B cell (primary cell): ENCODE results near the gene SERGEF. TPM values are rescaled to one million over a fixed set of nuclear protein-coding genes. Genes with fewer than 3 reads are reported as not detected.

Experiments used
- ATAC-seq: fragments of 200-7000 bp; cut with Tn5 transposase; one replicate; pipeline ENCODE4 v1.10.0; 2021; ENCODE audit warnings: low read depth, mild to moderate bottlenecking, moderate number of reproducible peaks, moderate library complexity
- CTCF ChIA-PET: fragments of 350-600 bp; sonication (Branson Sonifier 250); formaldehyde crosslinking; loops from one replicate; lab custom pipeline; 2021; ENCODE audit warnings: antibody characterized with exemption, inconsistent platforms; lab: Charles Lee
- POLR2A ChIA-PET: fragments of 350-600 bp; sonication (Branson Sonifier 250); formaldehyde crosslinking; loops from one replicate; lab custom pipeline; 2021; ENCODE audit warnings: antibody characterized with exemption; lab: Charles Lee
- DNase-seq: peaks from one replicate; pipeline ENCODE4 v3.0.0; 2013
- H2AFZ ChIP-seq: 2 replicates; pipeline ENCODE4 v1.6.1; 2012; ENCODE audit warnings: mild to moderate bottlenecking, low read depth, low read length; ENCODE audit not compliant: insufficient read depth, poor library complexity, severe bottlenecking
- H3K27ac ChIP-seq, 2 donors: 1 replicate in 1 of 2; 2 replicates in 1 of 2; pipeline ENCODE4 v1.5.1; 2012 to 2013; ENCODE audit warnings: low read length in 2 of 2, mild to moderate bottlenecking in 2 of 2, moderate library complexity in 1 of 2
- H3K27me3 ChIP-seq, 4 experiments: fragments of 200-600 bp in 1 of 4; sonication (generic) in 1 of 4; replicated peaks in 1 of 4; 1 replicate in 2 of 4; 2 replicates in 2 of 4; pipeline versions ENCODE4 v1.6.1 to v1.7.0; 2013 to 2016; ENCODE audit warnings: low read length in 3 of 4, mild to moderate bottlenecking in 2 of 4, mixed read lengths in 1 of 4, moderate library complexity in 1 of 4; ENCODE audit not compliant: insufficient read depth in 4 of 4, control insufficient read depth in 3 of 4; ENCODE audit errors: control extremely low read depth in 1 of 4
- H3K36me3 ChIP-seq, 2 experiments: replicated peaks in 1 of 2; 1 replicate in 1 of 2; 2 replicates in 1 of 2; pipeline versions ENCODE4 v1.6.1 to v1.7.1; 2013; ENCODE audit warnings: low read length in 1 of 2; ENCODE audit not compliant: insufficient read depth in 2 of 2, control insufficient read depth in 1 of 2; ENCODE audit errors: control extremely low read depth in 1 of 2, extremely low read depth in 1 of 2
- H3K4me1 ChIP-seq, 2 donors: fragments of 200-600 bp in 1 of 2; sonication (generic) in 1 of 2; 1 replicate in 1 of 2; 2 replicates in 1 of 2; pipeline versions ENCODE4 v1.5.1 to v1.6.1; 2013 to 2017; ENCODE audit warnings: low read length in 2 of 2; ENCODE audit not compliant: control insufficient read depth in 2 of 2, insufficient read depth in 2 of 2
- H3K4me2 ChIP-seq: replicated peaks from 2 replicates; pipeline ENCODE3; 2012; ENCODE audit warnings: mild to moderate bottlenecking, low read depth, low read length; ENCODE audit not compliant: poor library complexity, severe bottlenecking
- H3K4me3 ChIP-seq, 5 experiments: fragments of 200-600 bp in 1 of 5; sonication (generic) in 1 of 5; 1 replicate in 3 of 5; 2 replicates in 2 of 5; pipeline versions ENCODE4 v1.5.1 to v1.7.0; 2011 to 2016; ENCODE audit warnings: low read length in 4 of 5, mild to moderate bottlenecking in 4 of 5, low read depth in 2 of 5, control low read depth in 1 of 5, moderate library complexity in 1 of 5; ENCODE audit not compliant: insufficient read depth in 1 of 5; ENCODE audit errors: control extremely low read depth in 1 of 5, extremely low read depth in 1 of 5
- H3K79me2 ChIP-seq: fragments of 200-600 bp; sonication (generic); one replicate; pipeline ENCODE4 v1.6.0; 2016; ENCODE audit warnings: low read length; ENCODE audit not compliant: control insufficient read depth, insufficient read depth
- H3K9ac ChIP-seq: fragments of 200-600 bp; sonication (generic); 2 replicates; pipeline ENCODE4 v1.6.1; 2017; ENCODE audit warnings: mild to moderate bottlenecking, low read length, moderate library complexity
- H3K9me3 ChIP-seq, 3 donors: one replicate each; pipeline versions ENCODE4 v1.6.1 to v1.7.1; 2013; ENCODE audit warnings: low read length in 2 of 3; ENCODE audit not compliant: control insufficient read depth in 2 of 3, insufficient read depth in 1 of 3; ENCODE audit errors: control extremely low read depth in 1 of 3
- H4K20me1 ChIP-seq: 2 replicates; pipeline ENCODE4 v1.6.0; 2012; ENCODE audit warnings: mild to moderate bottlenecking, low read length; ENCODE audit not compliant: insufficient read depth, control insufficient read depth, poor library complexity, severe bottlenecking
- H3K27ac Mint-ChIP-seq: one replicate; pipeline ENCODE4 v1.8.0; 2021; ENCODE audit warnings: mixed read lengths
- H3K27me3 Mint-ChIP-seq: one replicate; pipeline ENCODE4 v1.8.0; 2021; ENCODE audit warnings: mixed read lengths
- H3K4me1 Mint-ChIP-seq: one replicate; pipeline ENCODE4 v1.8.0; 2021; ENCODE audit warnings: mixed read lengths
- H3K4me3 Mint-ChIP-seq: one replicate; pipeline ENCODE4 v1.8.0; 2021; ENCODE audit warnings: mixed read lengths
- H3K9me3 Mint-ChIP-seq: one replicate; pipeline ENCODE4 v1.8.0; 2022; ENCODE audit warnings: mixed read lengths; ENCODE audit not compliant: insufficient read depth
- EZH2 ChIP-seq: IDR thresholded peaks from 2 replicates; pipeline ENCODE4 v1.6.1; 2012; ENCODE audit warnings: borderline replicate concordance, low read depth, mild to moderate bottlenecking, moderate library complexity, low read length; ENCODE audit not compliant: insufficient read depth, poor library complexity, severe bottlenecking
- WGBS: methylation state at CpG from one replicate; pipeline ENCODE4 v1.1.5; 2013; ENCODE audit warnings: missing lambda C conversion rate; ENCODE audit not compliant: insufficient coverage; 5-methylcytosine and 5-hydroxymethylcytosine counted together
- intact Hi-C: fragments of 100-400 bp; cut with micrococcal nuclease; formaldehyde crosslinking; loops from one replicate; pipeline ENCODE4 v1.10.0; 2022
- polyA plus RNA-seq: library from polyadenylated mRNA; depleted of rRNA; stranded (reverse); fragments of >200 nt; gene quantifications from 2 replicates; pipeline ENCODE4 v1.2.3, GENCODE V29; 2012
- total RNA-seq, 2 donors: library from RNA; stranded (reverse); fragments of 120-200 nt in 1 of 2; gene quantifications; 1 replicate in 1 of 2; 2 replicates in 1 of 2; pipeline versions ENCODE4 v1.2.3 to v1.2.4, GENCODE V29; 2013 to 2022
- TF ChIP-seq, protein P1 (sequence below): fragments of 200-600 bp; IDR thresholded peaks from one replicate; pipeline ENCODE4 v1.8.0; 2022; ENCODE audit warnings: antibody characterized with exemption, mild to moderate bottlenecking

SERGEF gene
- total and polyA plus RNA-seq, 2 donors (not counting 1 experiment from before 2014, with no cell fraction given) = 24.2 to 54.3 TPM

DNA sequence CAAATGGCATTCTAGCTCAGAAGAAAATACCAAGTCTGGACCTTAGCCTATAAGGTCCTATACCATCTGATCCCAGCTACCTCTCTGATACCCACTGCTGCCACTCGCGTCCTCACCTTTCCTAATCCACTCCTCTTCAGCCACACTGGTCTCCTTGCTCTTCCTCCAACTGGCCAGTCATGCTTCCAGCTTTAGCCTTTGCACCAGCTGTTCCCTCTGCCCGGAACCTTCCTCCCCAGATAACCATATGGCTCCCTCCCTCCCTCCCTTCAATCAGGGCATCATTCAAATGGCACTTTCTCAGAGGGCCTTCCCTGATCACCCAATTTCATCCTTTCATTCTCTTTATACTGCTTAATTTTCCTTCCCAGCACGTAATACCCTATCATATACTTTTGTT, 210.4 kb downstream of the SERGEF start:
- Mint-ChIP-seq H3K4me1 (no peaks in the 10 kb centered on the region), H3K4me3 (no peak overlapping the region), H3K9me3 (no peaks in the 10 kb centered on the region), H3K27ac (no peak overlapping the region), H3K27me3 (no peaks in the 10 kb centered on the region)
- Histone ChIP-seq H3K36me3 (no peaks in the 10 kb centered on the region), H4K20me1 (no peaks in the 10 kb centered on the region), H3K9me3 (peaks cover 0 to 2% (median 0%) of the 10 kb centered on the region in 3 donors), H3K27ac (no peak overlapping the region), H3K27me3 (no peaks in the 10 kb centered on the region), H3K4me3 (no peak overlapping the region), H3K79me2 (no peaks in the 10 kb centered on the region), H3K4me2 (no peak overlapping the region), H3K9ac (no peak overlapping the region), H2AFZ (no peak overlapping the region), H3K4me1 (no peaks in the 10 kb centered on the region)
- no peak for DNase-seq
- no peak for TF ChIP-seq EZH2
- TF ChIP-seq, protein P1, sequence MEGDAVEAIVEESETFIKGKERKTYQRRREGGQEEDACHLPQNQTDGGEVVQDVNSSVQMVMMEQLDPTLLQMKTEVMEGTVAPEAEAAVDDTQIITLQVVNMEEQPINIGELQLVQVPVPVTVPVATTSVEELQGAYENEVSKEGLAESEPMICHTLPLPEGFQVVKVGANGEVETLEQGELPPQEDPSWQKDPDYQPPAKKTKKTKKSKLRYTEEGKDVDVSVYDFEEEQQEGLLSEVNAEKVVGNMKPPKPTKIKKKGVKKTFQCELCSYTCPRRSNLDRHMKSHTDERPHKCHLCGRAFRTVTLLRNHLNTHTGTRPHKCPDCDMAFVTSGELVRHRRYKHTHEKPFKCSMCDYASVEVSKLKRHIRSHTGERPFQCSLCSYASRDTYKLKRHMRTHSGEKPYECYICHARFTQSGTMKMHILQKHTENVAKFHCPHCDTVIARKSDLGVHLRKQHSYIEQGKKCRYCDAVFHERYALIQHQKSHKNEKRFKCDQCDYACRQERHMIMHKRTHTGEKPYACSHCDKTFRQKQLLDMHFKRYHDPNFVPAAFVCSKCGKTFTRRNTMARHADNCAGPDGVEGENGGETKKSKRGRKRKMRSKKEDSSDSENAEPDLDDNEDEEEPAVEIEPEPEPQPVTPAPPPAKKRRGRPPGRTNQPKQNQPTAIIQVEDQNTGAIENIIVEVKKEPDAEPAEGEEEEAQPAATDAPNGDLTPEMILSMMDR = no peak
- ChIA-PET CTCF (interaction anchor here (0.6 kb wide), 1 partner anchor 664 kb away, joined by 6 read pairs; no protein-coding TSS in a partner anchor), POLR2A (no interaction called here)
- intact Hi-C loops = no loop called here
- 98% methylated on average over 3 of the region's 4 CpGs for WGBS
- ATAC-seq = no peak

DNA sequence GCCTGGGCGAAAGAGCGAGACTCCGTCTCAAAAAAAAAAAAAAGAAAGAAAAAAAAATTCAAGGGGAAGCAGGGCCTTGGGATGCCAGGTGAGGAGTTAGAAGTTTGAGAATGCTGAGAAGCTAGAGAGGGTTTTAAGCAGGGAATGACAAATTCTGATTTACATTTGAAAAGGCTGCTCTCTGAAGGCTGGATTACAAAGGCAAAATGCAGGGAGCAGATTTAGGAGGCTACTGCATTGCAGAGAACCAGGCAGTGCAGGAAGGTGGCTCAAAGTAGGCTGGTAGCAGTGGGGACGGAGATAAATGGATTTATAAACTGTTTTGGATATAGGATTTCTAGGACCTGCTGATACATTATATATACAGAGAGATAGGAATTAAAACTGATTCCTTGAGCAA, 211.7 kb downstream of the SERGEF start:
- no peak for DNase-seq
- Mint-ChIP-seq H3K4me3 (no peak overlapping the region), H3K27ac (no peak overlapping the region), H3K4me1 (no peaks in the 10 kb centered on the region), H3K27me3 (no peaks in the 10 kb centered on the region), H3K9me3 (no peaks in the 10 kb centered on the region)
- intact Hi-C loops = no loop called here
- ChIA-PET CTCF (no interaction called here), POLR2A (no interaction called here)
- Histone ChIP-seq H3K4me1 (no peaks in the 10 kb centered on the region), H3K36me3 (no peaks in the 10 kb centered on the region), H3K4me2 (no peak overlapping the region), H3K27me3 (no peaks in the 10 kb centered on the region), H3K4me3 (no peak overlapping the region), H3K27ac (no peak overlapping the region), H4K20me1 (no peaks in the 10 kb centered on the region), H3K9ac (no peak overlapping the region), H3K79me2 (no peaks in the 10 kb centered on the region), H3K9me3 (peaks cover 0 to 2% (median 0%) of the 10 kb centered on the region in 3 donors), H2AFZ (no peak overlapping the region)
- ATAC-seq = no peak
- 96% methylated on average over 3 of the region's 4 CpGs for WGBS
- TF ChIP-seq, protein P1 = no peak
- TF ChIP-seq EZH2 = no peak
